PC-9 (cell line): ENCODE measurements around the gene MSH2.

ENCODE experiments used
- EZH2 ChIP-seq: fragments of 200-600 bp; sonication (generic); IDR thresholded peaks from 2 replicates; pipeline ENCODE4 v1.8.0; 2017; ENCODE audit warnings: antibody characterized with exemption, low read depth
- TF ChIP-seq, protein P1 (sequence below): fragments of 200-600 bp; sonication (generic); conservative IDR thresholded peaks from 2 replicates; pipeline ENCODE4 v1.6.1; 2017; ENCODE audit warnings: mixed run types, antibody characterized with exemption, mild to moderate bottlenecking, moderate library complexity

DNA sequence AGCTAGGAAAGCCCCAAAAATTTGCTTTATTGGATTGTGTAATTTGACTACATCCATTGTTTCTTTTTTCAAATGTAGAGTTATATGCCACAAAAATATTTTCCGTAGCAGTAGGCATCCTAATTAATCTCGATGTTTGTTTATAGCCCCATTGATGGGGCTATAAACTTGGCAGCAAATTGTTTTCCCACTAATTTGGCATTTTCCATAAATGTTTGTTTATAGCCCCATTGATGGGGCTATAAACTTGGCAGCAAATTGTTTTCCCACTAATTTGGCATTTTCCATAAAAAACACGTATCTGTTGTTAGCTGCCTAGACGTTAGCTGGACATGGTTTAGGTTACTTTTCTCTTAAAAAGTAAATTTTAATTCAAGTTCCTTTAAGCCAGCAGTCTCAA lies 23.8 kb downstream of the MSH2 start:
- TF ChIP-seq, protein P1, sequence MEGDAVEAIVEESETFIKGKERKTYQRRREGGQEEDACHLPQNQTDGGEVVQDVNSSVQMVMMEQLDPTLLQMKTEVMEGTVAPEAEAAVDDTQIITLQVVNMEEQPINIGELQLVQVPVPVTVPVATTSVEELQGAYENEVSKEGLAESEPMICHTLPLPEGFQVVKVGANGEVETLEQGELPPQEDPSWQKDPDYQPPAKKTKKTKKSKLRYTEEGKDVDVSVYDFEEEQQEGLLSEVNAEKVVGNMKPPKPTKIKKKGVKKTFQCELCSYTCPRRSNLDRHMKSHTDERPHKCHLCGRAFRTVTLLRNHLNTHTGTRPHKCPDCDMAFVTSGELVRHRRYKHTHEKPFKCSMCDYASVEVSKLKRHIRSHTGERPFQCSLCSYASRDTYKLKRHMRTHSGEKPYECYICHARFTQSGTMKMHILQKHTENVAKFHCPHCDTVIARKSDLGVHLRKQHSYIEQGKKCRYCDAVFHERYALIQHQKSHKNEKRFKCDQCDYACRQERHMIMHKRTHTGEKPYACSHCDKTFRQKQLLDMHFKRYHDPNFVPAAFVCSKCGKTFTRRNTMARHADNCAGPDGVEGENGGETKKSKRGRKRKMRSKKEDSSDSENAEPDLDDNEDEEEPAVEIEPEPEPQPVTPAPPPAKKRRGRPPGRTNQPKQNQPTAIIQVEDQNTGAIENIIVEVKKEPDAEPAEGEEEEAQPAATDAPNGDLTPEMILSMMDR: no peak
- TF ChIP-seq EZH2: no peak
